GM12865 (cell line): ENCODE results near the gene SMG6.

Experiments used
- DNase-seq: peaks from one replicate; pipeline ENCODE4 v3.0.0; 2010; ENCODE audit warnings: low read depth
- H3K4me3 ChIP-seq: 2 replicates; pipeline ENCODE4 v1.5.1; 2011; ENCODE audit warnings: mild to moderate bottlenecking, low read depth, low read length, control low read depth
- TF ChIP-seq, protein P1 (sequence below): IDR thresholded peaks from 2 replicates; pipeline ENCODE4 v1.5.1; 2011; ENCODE audit warnings: low read length, control low read depth, low read depth, inconsistent platforms; ENCODE audit not compliant: insufficient read depth; ENCODE audit errors: missing control alignments

Gene SMG6

DNA sequence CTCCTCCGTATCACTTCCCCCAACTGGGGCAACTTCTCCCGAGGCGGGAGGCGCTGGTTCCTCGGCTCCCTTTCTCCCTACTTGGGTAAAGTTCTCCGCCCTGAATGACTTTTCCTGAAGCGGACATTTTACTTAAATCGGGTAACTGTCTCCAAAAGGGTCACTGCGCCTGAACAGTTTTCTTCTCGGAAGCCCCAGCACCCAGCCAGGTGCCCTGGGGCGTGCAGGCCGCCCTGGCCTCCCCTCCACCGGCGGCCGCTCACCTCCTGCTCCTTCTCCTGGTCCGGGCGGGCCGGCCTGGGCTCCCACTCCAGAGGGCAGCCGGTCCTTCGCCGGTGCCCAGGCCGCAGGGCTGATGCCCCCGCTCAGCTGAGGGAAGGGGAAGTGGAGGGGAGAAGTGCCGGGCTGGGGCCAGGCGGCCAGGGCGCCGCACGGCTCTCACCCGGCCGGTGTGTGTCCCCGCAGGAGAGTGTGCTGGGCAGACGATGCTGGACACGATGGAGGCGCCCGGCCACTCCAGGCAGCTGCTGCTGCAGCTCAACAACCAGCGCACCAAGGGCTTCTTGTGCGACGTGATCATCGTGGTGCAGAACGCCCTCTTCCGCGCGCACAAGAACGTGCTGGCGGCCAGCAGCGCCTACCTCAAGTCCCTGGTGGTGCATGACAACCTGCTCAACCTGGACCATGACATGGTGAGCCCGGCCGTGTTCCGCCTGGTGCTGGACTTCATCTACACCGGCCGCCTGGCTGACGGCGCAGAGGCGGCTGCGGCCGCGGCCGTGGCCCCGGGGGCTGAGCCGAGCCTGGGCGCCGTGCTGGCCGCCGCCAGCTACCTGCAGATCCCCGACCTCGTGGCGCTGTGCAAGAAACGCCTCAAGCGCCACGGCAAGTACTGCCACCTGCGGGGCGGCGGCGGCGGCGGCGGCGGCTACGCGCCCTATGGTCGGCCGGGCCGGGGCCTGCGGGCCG is 247.1 kb downstream of the SMG6 start:
- H3K4me3 ChIP-seq = peak overlapping the region; percentile 85
- TF ChIP-seq, protein P1, sequence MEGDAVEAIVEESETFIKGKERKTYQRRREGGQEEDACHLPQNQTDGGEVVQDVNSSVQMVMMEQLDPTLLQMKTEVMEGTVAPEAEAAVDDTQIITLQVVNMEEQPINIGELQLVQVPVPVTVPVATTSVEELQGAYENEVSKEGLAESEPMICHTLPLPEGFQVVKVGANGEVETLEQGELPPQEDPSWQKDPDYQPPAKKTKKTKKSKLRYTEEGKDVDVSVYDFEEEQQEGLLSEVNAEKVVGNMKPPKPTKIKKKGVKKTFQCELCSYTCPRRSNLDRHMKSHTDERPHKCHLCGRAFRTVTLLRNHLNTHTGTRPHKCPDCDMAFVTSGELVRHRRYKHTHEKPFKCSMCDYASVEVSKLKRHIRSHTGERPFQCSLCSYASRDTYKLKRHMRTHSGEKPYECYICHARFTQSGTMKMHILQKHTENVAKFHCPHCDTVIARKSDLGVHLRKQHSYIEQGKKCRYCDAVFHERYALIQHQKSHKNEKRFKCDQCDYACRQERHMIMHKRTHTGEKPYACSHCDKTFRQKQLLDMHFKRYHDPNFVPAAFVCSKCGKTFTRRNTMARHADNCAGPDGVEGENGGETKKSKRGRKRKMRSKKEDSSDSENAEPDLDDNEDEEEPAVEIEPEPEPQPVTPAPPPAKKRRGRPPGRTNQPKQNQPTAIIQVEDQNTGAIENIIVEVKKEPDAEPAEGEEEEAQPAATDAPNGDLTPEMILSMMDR = peak; percentile 9
- peak; percentile 88 for DNase-seq

GRCh38 chr17:2055292-2056205 is 248.0 kb downstream of the SMG6 start:
- peak overlapping the region; percentile 85 for H3K4me3 ChIP-seq
- TF ChIP-seq, protein P1 = no peak
- DNase-seq = peak; percentile 81

DNA sequence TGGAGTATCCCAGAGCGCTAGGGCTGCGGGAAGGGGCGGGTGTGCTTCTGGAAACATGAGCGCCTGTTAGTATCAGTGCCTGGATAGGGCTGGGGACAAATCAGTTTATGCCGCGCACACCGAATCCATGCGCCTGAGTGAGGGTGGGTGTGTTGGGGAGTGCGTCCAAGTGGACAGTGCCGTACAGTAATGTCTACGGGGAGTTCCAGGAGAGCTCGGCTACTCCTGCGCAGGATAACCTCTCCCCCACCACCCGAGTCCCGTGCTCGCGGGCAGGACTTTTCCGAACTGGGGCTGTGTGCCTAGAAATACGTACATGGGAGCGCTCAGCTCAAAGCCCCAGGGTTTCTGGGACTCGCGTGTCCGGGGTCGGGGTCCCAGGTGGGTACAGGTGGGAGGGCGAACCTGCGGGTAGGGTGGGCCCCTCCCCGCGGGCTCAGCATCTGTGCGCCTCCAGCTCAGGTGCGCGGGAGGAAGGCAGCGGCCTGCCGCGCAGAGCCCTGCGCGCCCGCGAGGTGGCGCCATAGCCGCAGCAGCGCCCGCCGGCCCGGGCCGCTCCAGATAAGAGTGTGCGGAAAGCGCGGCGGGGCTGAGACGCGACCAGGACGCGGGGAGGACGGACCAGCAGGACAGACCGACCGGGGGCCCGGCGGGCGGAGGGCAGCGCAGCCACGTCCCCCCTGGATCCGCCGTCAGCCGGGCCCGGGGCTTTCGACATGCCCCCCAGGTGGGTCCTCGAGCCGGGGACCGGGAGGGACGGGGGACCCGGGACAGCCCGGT is 248.9 kb downstream of the SMG6 start, which contains the start of gene HIC1:
HIC1 (plus strand) TSS at position 592 of the 780 bp plus-strand sequence. CDS start 1,588 bp downstream, outside the sequence.
- peak within 1 kb of the TSS; percentile 79 for H3K4me3 ChIP-seq
- TF ChIP-seq, protein P1 = peak; percentile 86
- peak; percentile 87 for DNase-seq

DNA sequence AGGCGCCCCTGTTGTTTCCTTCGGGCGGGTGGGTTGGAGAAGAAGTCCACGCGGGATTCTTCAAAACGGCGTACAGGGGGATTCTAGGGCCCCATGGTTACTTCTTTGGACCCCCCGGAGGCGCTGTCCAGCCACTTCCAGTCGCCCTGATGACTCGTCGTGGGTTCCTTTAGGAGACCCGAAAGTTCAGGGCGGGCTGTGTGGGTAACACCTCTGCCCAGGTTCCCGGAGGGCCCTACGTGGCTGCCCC is 249.4 kb downstream of the SMG6 start:
- DNase-seq = no peak
- TF ChIP-seq, protein P1 = no peak
- peak overlapping the region; percentile 79 for H3K4me3 ChIP-seq

- DNase-seq = peak; percentile 81
- TF ChIP-seq, protein P1 = peak; percentile 72
- H3K4me3 ChIP-seq = peak overlapping the region; percentile 79
These were observed 250.0 kb downstream of the SMG6 start for GRCh38 chr17:2053380-2054261.
